HepG2 (cell line): ENCODE measurements around the gene UBE2M. TPM values are rescaled to one million over a fixed set of nuclear protein-coding genes. Genes with fewer than 3 reads are reported as not detected.

Source experiments
- ATAC-seq: fragments of 200-7000 bp; cut with Tn5 transposase; 3 replicates; pipeline ENCODE4 v1.9.1; 2020; ENCODE audit warnings: mild to moderate bottlenecking, moderate library complexity
- BruUV-seq: library from RNA; stranded (reverse); fragments of 400-500 nt; replicated peaks from 2 replicates; lab custom pipeline; 2021; lab: Mats Ljungman, UMichigan
- CTCF ChIA-PET: fragments of 300-600 bp; formaldehyde crosslinking; extraction: SDS; loops from one replicate; lab custom pipeline; 2021; ENCODE audit warnings: low total read pairs, inconsistent platforms, low intra/inter-chr PET ratio; lab: Yijun Ruan, JAX
- POLR2A ChIA-PET: fragments of 350-600 bp; sonication (Branson Sonifier 250); formaldehyde crosslinking; loops from one replicate; lab custom pipeline; 2020; ENCODE audit warnings: antibody characterized with exemption, inconsistent platforms; lab: Yijun Ruan, JAX
- DNase-seq: peaks from one replicate; pipeline ENCODE4 v3.0.0-alpha.2; 2015; ENCODE audit warnings: low spot score
- FAIRE-seq: peaks from 3 replicates; lab custom pipeline; 2011; peaks lifted over from hg19 to GRCh38; lab: Jason Lieb, UNC
- H2AFZ ChIP-seq: one replicate; pipeline ENCODE4 v1.6.1; 2011; ENCODE audit warnings: low read length, inconsistent platforms
- H3K27ac ChIP-seq: fragments of 300-600 bp; 3 replicates; pipeline ENCODE4 v1.8.0; 2011; ENCODE audit warnings: mixed run types, mild to moderate bottlenecking, mixed read lengths, low read length, inconsistent platforms; ENCODE audit not compliant: insufficient read depth; ENCODE audit errors: extremely low read length
- H3K27me3 ChIP-seq, 2 experiments: fragments of 200-600 bp in 1 of 2; 2 replicates in 1 of 2; 3 replicates in 1 of 2; pipeline versions ENCODE4 v1.6.0 to v1.8.0; 2011; ENCODE audit warnings: low read length in 2 of 2, mild to moderate bottlenecking in 2 of 2, moderate library complexity in 2 of 2, inconsistent platforms in 1 of 2; ENCODE audit not compliant: insufficient read depth in 2 of 2, control insufficient read depth in 1 of 2
- H3K36me3 ChIP-seq, 2 experiments: fragments of 200-600 bp in 1 of 2; replicated peaks in 1 of 2; 2 replicates in 1 of 2; 3 replicates in 1 of 2; pipeline versions ENCODE4 v1.5.1 to v1.8.0; 2011; ENCODE audit warnings: low read length in 2 of 2, inconsistent platforms in 1 of 2; ENCODE audit not compliant: insufficient read depth in 2 of 2, control insufficient read depth in 1 of 2
- H3K4me1 ChIP-seq: 2 replicates; pipeline ENCODE4 v1.5.1; 2012; ENCODE audit warnings: low read length, inconsistent platforms; ENCODE audit not compliant: insufficient read depth
- H3K4me2 ChIP-seq: 2 replicates; pipeline ENCODE4 v1.6.0; 2011; ENCODE audit warnings: low read depth, low read length, inconsistent platforms
- H3K4me3 ChIP-seq, 3 experiments: fragments of 200-600 bp in 1 of 3; sonication (generic), shearing (Covaris generic) in 1 of 3; replicated peaks in 1 of 3; 2 replicates each; pipeline ENCODE4 v1.5.1; 2011 to 2016; ENCODE audit warnings: low read length in 3 of 3, inconsistent platforms in 2 of 3, low read depth in 2 of 3, mild to moderate bottlenecking in 2 of 3, control low read depth in 1 of 3, mixed read lengths in 1 of 3; ENCODE audit not compliant: insufficient read depth in 1 of 3
- H3K79me2 ChIP-seq: one replicate; pipeline ENCODE4 v1.6.1; 2011; ENCODE audit warnings: low read length, inconsistent platforms; ENCODE audit not compliant: insufficient read depth
- H3K9ac ChIP-seq: 2 replicates; pipeline ENCODE4 v1.6.0; 2011; ENCODE audit warnings: mild to moderate bottlenecking, low read depth, low read length, inconsistent platforms; ENCODE audit not compliant: insufficient read depth
- H3K9me3 ChIP-seq: 2 replicates; pipeline ENCODE4 v1.5.1; 2012; ENCODE audit warnings: mild to moderate bottlenecking, low read length
- H4K20me1 ChIP-seq: 2 replicates; pipeline ENCODE4 v1.6.0; 2011; ENCODE audit warnings: inconsistent platforms, mild to moderate bottlenecking, low read length, moderate library complexity; ENCODE audit not compliant: insufficient read depth
- AGO2 ChIP-seq: fragments of 200-400 bp; formaldehyde crosslinking; optimal IDR thresholded peaks from 2 replicates; pipeline ENCODE3; 2017; ENCODE audit warnings: mild to moderate bottlenecking, low read depth, low read length, moderate library complexity
- ARNT2 ChIP-seq: sonication (generic); formaldehyde crosslinking; IDR thresholded peaks from 2 replicates; pipeline ENCODE4 v1.8.0; 2022; ENCODE audit warnings: mild to moderate bottlenecking, low read depth, missing genetic modification reagents, moderate library complexity
- FOSL1 ChIP-seq: sonication (generic); formaldehyde crosslinking; IDR thresholded peaks from 2 replicates; pipeline ENCODE4 v1.9.0; 2021; ENCODE audit warnings: missing genetic modification reagents, borderline replicate concordance
- FOXM1 ChIP-seq: sonication (generic); formaldehyde crosslinking; IDR thresholded peaks from 2 replicates; pipeline ENCODE4 v1.5.0; 2020; ENCODE audit warnings: missing genetic modification reagents
- HMG20A ChIP-seq: IDR thresholded peaks from 2 replicates; pipeline ENCODE4 v1.6.1; 2016; ENCODE audit warnings: borderline replicate concordance
- ISX ChIP-seq: sonication (generic); formaldehyde crosslinking; conservative IDR thresholded peaks from 2 replicates; pipeline ENCODE4 v1.5.0; 2020; ENCODE audit warnings: missing genetic modification reagents
- SIN3B ChIP-seq: fragments of 150-350 bp; IDR thresholded peaks from 2 replicates; pipeline ENCODE4 v1.6.1; 2014; ENCODE audit warnings: low read length
- ZFAT ChIP-seq: sonication (generic); formaldehyde crosslinking; conservative IDR thresholded peaks from 2 replicates; pipeline ENCODE4 v1.8.1; 2023; ENCODE audit warnings: missing genetic modification reagents, inconsistent platforms
- ZNF567 ChIP-seq: sonication (generic); formaldehyde crosslinking; IDR thresholded peaks from 2 replicates; pipeline ENCODE4 v1.8.1; 2023; ENCODE audit warnings: mild to moderate bottlenecking, missing genetic modification reagents, borderline replicate concordance
- ZNF768 ChIP-seq: sonication (generic); formaldehyde crosslinking; IDR thresholded peaks from 2 replicates; pipeline ENCODE4 v1.4.0; 2020; ENCODE audit warnings: missing genetic modification reagents
- ZSCAN9 ChIP-seq: IDR thresholded peaks from 2 replicates; pipeline ENCODE4 v1.6.1; 2016; ENCODE audit warnings: borderline replicate concordance
- WGBS: methylation state at CpG from one replicate; pipeline ENCODE4 v1.1.6; 2017; ENCODE audit warnings: low lambda C conversion rate; 5-methylcytosine and 5-hydroxymethylcytosine counted together
- in situ Hi-C: cut with HindIII; loops from 2 replicates; pipeline ENCODE4 v1.10.0; 2017; ENCODE audit warnings: low pct_unique_long_range_greater_than_20kb; ENCODE audit not compliant: extremely low pct_ligation_motif_present
- intact Hi-C: fragments of 100-400 bp; cut with micrococcal nuclease; formaldehyde crosslinking; loops from one replicate; pipeline ENCODE4 v1.10.0; 2022; ENCODE audit not compliant: unreplicated experiment
- polyA plus RNA-seq, 8 experiments: library from polyadenylated mRNA; depleted of rRNA in 3 of 8; stranded (reverse) in 7 of 8; unstranded in 1 of 8; fragments of >200 nt; fragmentation: Illumina TruSeq in 4 of 8; extraction: Trizol in 4 of 8; gene quantifications; 2 replicates each; pipeline versions ENCODE4 v1.2.1 to v1.2.3, GENCODE V29; 2011 to 2016; ENCODE audit warnings: low read depth in 4 of 8, missing spikeins in 1 of 8, mixed read lengths in 1 of 8; ENCODE audit not compliant: insufficient read depth in 1 of 8
- total RNA-seq, 5 experiments: library from RNA; depleted of rRNA; stranded (reverse); fragments of >200 nt; fragmentation: Illumina TruSeq; extraction: Trizol; gene quantifications; 2 replicates each; pipeline ENCODE4 v1.2.3, GENCODE V29; 2016; ENCODE audit warnings: low read depth in 1 of 5
- TF ChIP-seq, protein P1 (sequence below): sonication (generic); formaldehyde crosslinking; IDR thresholded peaks from 2 replicates; pipeline ENCODE4 v1.8.1; 2022; ENCODE audit warnings: low read depth, mild to moderate bottlenecking, missing genetic modification reagents
- TF ChIP-seq, protein P2 (sequence below): sonication (generic); formaldehyde crosslinking; IDR thresholded peaks from 2 replicates; pipeline ENCODE4 v1.5.0; 2020; ENCODE audit warnings: missing genetic modification reagents
- TF ChIP-seq, protein P3 (sequence below): sonication (generic); formaldehyde crosslinking; IDR thresholded peaks from 2 replicates; pipeline ENCODE4 v1.5.0; 2020; ENCODE audit warnings: missing genetic modification reagents
- TF ChIP-seq, protein P4 (sequence below): sonication (generic); formaldehyde crosslinking; IDR thresholded peaks from 2 replicates; pipeline ENCODE4 v1.9.0; 2022; ENCODE audit warnings: missing genetic modification reagents, mild to moderate bottlenecking, borderline replicate concordance
- TF ChIP-seq, protein P5 (sequence below): sonication (generic); formaldehyde crosslinking; IDR thresholded peaks from 2 replicates; pipeline ENCODE4 v1.4.0; 2020; ENCODE audit warnings: missing genetic modification reagents

UBE2M gene
- total and polyA plus RNA-seq, 2 of the 13 experiments (the other 11 are each of a cell fraction or from before 2014, with no cell fraction given), result 36.2 to 50.3 TPM

- DNase-seq, result no peak
- no peak overlapping the region for H3K9ac ChIP-seq
- H3K79me2 ChIP-seq, result peaks cover 11% of the 10 kb centered on the region
- H4K20me1 ChIP-seq, result no peaks in the 10 kb centered on the region
- no peaks in the 10 kb centered on the region for H3K9me3 ChIP-seq
- no peak overlapping the region for H2AFZ ChIP-seq
- no peak overlapping the region for H3K4me2 ChIP-seq
- intact Hi-C loops, result no loop called here
- H3K27me3 ChIP-seq, result no peaks in the 10 kb centered on the region
- ATAC-seq, result no peak
- WGBS, result 97% methylated on average over 6 of the region's 6 CpGs
- no peak overlapping the region for H3K27ac ChIP-seq
- in situ Hi-C loops, result no loop called here
- no peak overlapping the region for H3K4me3 ChIP-seq
- ChIA-PET CTCF (no interaction called here), POLR2A (no interaction called here)
- FAIRE-seq, result no peak
- BruUV-seq, result no TSS peak
- no peaks in the 10 kb centered on the region; a peak in 1 of 5 replicates for H3K36me3 ChIP-seq
- H3K4me1 ChIP-seq, result peaks cover 23% of the 10 kb centered on the region
- TF ChIP-seq, protein P1, sequence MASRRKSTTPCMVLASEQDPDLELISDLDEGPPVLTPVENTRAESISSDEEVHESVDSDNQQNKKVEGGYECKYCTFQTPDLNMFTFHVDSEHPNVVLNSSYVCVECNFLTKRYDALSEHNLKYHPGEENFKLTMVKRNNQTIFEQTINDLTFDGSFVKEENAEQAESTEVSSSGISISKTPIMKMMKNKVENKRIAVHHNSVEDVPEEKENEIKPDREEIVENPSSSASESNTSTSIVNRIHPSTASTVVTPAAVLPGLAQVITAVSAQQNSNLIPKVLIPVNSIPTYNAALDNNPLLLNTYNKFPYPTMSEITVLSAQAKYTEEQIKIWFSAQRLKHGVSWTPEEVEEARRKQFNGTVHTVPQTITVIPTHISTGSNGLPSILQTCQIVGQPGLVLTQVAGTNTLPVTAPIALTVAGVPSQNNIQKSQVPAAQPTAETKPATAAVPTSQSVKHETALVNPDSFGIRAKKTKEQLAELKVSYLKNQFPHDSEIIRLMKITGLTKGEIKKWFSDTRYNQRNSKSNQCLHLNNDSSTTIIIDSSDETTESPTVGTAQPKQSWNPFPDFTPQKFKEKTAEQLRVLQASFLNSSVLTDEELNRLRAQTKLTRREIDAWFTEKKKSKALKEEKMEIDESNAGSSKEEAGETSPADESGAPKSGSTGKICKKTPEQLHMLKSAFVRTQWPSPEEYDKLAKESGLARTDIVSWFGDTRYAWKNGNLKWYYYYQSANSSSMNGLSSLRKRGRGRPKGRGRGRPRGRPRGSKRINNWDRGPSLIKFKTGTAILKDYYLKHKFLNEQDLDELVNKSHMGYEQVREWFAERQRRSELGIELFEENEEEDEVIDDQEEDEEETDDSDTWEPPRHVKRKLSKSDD (CRISPR knock-in tag), result no peak
- TF ChIP-seq, protein P2, sequence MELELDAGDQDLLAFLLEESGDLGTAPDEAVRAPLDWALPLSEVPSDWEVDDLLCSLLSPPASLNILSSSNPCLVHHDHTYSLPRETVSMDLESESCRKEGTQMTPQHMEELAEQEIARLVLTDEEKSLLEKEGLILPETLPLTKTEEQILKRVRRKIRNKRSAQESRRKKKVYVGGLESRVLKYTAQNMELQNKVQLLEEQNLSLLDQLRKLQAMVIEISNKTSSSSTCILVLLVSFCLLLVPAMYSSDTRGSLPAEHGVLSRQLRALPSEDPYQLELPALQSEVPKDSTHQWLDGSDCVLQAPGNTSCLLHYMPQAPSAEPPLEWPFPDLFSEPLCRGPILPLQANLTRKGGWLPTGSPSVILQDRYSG (CRISPR knock-in tag), result no peak
- no peak for TF ChIP-seq FOSL1 (CRISPR knock-in tag)
- TF ChIP-seq ZFAT, result no peak
- TF ChIP-seq, protein P3, sequence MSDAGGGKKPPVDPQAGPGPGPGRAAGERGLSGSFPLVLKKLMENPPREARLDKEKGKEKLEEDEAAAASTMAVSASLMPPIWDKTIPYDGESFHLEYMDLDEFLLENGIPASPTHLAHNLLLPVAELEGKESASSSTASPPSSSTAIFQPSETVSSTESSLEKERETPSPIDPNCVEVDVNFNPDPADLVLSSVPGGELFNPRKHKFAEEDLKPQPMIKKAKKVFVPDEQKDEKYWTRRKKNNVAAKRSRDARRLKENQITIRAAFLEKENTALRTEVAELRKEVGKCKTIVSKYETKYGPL (CRISPR knock-in tag), result no peak
- TF ChIP-seq, protein P4, sequence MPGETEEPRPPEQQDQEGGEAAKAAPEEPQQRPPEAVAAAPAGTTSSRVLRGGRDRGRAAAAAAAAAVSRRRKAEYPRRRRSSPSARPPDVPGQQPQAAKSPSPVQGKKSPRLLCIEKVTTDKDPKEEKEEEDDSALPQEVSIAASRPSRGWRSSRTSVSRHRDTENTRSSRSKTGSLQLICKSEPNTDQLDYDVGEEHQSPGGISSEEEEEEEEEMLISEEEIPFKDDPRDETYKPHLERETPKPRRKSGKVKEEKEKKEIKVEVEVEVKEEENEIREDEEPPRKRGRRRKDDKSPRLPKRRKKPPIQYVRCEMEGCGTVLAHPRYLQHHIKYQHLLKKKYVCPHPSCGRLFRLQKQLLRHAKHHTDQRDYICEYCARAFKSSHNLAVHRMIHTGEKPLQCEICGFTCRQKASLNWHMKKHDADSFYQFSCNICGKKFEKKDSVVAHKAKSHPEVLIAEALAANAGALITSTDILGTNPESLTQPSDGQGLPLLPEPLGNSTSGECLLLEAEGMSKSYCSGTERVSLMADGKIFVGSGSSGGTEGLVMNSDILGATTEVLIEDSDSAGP (CRISPR knock-in tag), result no peak
- no peak for TF ChIP-seq SIN3B
- no peak for TF ChIP-seq ZNF567 (CRISPR knock-in tag)
- TF ChIP-seq FOXM1 (CRISPR knock-in tag), result no peak
- TF ChIP-seq AGO2, result no peak
- no peak for TF ChIP-seq HMG20A (CRISPR knock-in tag)
- no peak for TF ChIP-seq ISX (CRISPR knock-in tag)
- TF ChIP-seq, protein P5, sequence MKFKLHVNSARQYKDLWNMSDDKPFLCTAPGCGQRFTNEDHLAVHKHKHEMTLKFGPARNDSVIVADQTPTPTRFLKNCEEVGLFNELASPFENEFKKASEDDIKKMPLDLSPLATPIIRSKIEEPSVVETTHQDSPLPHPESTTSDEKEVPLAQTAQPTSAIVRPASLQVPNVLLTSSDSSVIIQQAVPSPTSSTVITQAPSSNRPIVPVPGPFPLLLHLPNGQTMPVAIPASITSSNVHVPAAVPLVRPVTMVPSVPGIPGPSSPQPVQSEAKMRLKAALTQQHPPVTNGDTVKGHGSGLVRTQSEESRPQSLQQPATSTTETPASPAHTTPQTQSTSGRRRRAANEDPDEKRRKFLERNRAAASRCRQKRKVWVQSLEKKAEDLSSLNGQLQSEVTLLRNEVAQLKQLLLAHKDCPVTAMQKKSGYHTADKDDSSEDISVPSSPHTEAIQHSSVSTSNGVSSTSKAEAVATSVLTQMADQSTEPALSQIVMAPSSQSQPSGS, result no peak
- no peak for TF ChIP-seq ZSCAN9 (CRISPR knock-in tag)
- no peak for TF ChIP-seq ZNF768 (CRISPR knock-in tag)
- no peak for TF ChIP-seq ARNT2 (CRISPR knock-in tag)
Measured at GRCh38 chr19:58563823-58564222, 5.4 kb upstream of the UBE2M start.
